T-helper 1 cell treated with Interleukin-12 subunit alpha and Interleukin-12 subunit beta and Interleukin-4 antibody, amounts not matched to agents 30 μg/mL and 1 μg/mL, for 36 hours (primary cell): ENCODE measurements around the gene PLPP1.
"Not testable (repeated sequence)": the region's sequence is repeated elsewhere in the genome, so short reads cannot be mapped to it uniquely, and the experiment has no call there.

Source experiments
- H3K27ac Mint-ChIP-seq: one replicate; pipeline ENCODE4 v1.8.0; 2021; ENCODE audit warnings: mild to moderate bottlenecking, mixed read lengths
- H3K27me3 Mint-ChIP-seq: one replicate; pipeline ENCODE4 v1.8.0; 2021; ENCODE audit warnings: low read depth, mixed read lengths
- H3K36me3 Mint-ChIP-seq: one replicate; pipeline ENCODE4 v1.8.0; 2021; ENCODE audit warnings: low read depth, mixed read lengths
- H3K4me1 Mint-ChIP-seq: one replicate; pipeline ENCODE4 v1.8.0; 2021; ENCODE audit warnings: low read depth, mixed read lengths
- H3K4me3 Mint-ChIP-seq: one replicate; pipeline ENCODE4 v1.8.0; 2021; ENCODE audit warnings: mild to moderate bottlenecking, moderate library complexity, mixed read lengths
- H3K9me3 Mint-ChIP-seq: one replicate; pipeline ENCODE4 v1.8.0; 2021; ENCODE audit warnings: mixed read lengths

Gene PLPP1

DNA sequence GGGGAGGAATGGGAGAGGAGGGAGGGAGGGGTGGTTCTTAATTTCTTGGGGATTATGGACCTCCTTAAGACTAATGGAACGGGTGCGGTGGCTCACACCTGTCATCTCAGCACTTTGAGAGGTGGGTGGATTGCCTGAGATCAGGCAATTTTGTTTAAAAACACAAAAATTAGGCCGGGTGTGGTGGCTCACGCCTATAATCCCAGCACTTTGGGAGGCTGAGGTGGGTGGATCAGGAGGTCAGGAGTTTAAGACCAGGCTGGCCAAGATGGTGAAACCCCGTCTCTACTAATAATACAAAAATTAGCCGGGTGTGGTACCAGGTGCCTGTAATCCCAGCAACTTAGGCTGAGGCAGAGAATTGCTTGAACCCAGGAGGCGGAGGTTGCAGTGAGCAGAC is 30.8 kb downstream of the PLPP1 start:
- H3K27me3 Mint-ChIP-seq, H3K36me3 Mint-ChIP-seq, H3K4me3 Mint-ChIP-seq, H3K4me1 Mint-ChIP-seq, H3K27ac Mint-ChIP-seq, H3K9me3 Mint-ChIP-seq: not testable (repeated sequence)

DNA sequence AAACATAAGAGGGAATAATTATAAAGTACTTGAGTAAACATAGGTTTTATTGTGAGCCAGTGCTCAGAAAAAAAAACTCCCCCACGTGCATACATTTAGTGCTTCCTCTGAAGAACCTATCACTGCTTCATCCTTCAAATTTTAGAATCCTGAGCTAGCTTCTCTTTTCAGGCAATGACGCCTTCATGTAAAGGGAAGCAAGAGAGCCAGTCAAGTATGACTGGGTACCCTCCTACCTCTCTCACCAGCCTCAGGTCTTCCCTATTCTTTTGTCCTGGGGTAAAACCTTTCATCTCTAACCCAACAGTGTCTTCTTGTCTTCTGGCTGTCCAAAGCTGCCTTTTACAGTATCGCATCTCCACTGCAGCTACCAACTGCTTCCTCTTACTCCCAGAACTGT is 32.0 kb downstream of the PLPP1 start:
- Mint-ChIP-seq H3K4me3 (no peak overlapping the region), H3K27ac (no peak overlapping the region), H3K9me3 (no peaks in the 10 kb centered on the region), H3K27me3 (no peaks in the 10 kb centered on the region), H3K4me1 (no peaks in the 10 kb centered on the region), H3K36me3 (no peaks in the 10 kb centered on the region)

DNA sequence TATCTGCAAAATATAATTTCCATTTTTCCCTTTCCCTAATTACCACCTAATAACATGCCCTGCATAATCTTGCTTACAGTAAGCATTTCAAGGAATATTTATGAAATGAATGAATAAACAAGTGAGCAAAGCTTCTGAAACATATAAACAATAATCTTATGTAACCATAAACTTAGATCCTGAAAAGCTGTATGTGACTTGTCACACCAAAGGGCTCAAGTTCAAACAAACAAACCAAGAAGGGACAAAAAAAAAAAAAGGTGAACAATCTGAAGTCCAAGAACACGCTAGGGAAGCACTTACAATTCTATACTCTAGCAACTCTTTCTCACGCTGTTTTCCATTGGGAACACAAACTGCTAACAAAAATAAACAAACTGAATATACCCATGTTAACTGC is 36.3 kb downstream of the PLPP1 start:
- Mint-ChIP-seq H3K27me3 (no peaks in the 10 kb centered on the region), H3K4me3 (no peak overlapping the region), H3K4me1 (no peaks in the 10 kb centered on the region), H3K27ac (no peak overlapping the region), H3K9me3 (no peaks in the 10 kb centered on the region), H3K36me3 (no peaks in the 10 kb centered on the region)

DNA sequence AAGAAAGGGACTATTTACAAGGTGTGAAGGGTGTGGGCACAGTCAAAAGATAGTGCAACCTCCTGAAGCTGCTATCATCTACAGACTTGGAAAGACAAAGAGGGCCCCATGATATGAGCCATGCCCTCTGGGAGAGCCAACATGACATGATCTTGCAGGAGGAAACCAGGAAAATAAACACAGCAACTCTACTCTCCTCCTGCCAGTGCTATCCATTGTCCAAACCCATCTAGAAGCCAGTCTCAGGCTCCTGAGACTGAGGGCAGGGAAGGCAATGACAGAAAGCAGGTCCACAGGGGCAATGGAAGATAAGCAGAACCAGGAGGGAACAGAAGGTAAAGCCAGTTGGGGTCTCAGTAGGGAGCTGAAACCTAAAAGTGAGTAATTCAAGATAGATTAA is 37.1 kb downstream of the PLPP1 start:
- no peaks in the 10 kb centered on the region for H3K36me3 Mint-ChIP-seq
- H3K27me3 Mint-ChIP-seq, result no peaks in the 10 kb centered on the region
- H3K4me3 Mint-ChIP-seq, result no peak overlapping the region
- H3K27ac Mint-ChIP-seq, result no peak overlapping the region
- H3K9me3 Mint-ChIP-seq, result no peaks in the 10 kb centered on the region
- no peaks in the 10 kb centered on the region for H3K4me1 Mint-ChIP-seq

DNA sequence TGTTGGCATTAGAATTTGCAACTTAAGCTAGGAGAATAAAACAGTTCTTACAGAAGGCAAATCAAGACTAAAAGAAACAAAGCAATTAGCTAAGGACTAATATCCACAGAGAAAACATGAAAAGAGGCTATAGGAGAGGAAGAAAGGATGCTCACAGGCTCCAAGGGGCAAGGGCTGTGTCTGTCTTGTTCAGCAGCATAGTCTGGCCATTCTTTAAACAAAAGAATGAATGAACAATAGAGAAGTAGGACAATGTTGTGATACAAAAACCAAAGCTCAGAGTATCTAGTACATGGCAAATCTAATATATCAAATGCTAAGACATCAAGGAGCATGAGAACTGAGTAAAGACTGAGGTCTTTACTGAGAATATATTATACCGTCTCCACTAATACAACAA is 39.5 kb downstream of the PLPP1 start:
- peaks cover 3% of the 10 kb centered on the region for H3K36me3 Mint-ChIP-seq
- H3K27me3 Mint-ChIP-seq, result no peaks in the 10 kb centered on the region
- no peaks in the 10 kb centered on the region for H3K4me1 Mint-ChIP-seq
- no peaks in the 10 kb centered on the region for H3K9me3 Mint-ChIP-seq
- no peak overlapping the region for H3K4me3 Mint-ChIP-seq
- no peak overlapping the region for H3K27ac Mint-ChIP-seq

DNA sequence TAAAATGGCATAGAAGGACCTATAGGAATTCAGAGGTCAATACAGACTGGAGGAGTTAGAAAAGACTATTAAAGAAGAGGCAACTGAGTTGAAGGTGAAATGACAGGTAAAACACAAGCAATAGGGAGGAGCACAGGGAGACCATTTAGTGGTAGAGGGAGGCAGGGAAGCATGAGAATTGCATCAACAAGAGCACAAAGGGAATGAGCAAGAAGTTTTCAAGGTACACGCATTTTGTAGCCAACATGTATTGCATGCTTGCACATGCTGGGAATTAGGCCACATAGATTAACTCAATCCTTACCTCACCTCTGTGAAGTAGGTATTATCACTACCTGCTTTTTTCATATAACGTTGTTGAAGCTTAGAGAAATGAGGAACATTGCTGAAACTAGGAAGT is 42.3 kb downstream of the PLPP1 start:
- Mint-ChIP-seq H3K36me3 (peaks cover 6% of the 10 kb centered on the region), H3K4me3 (no peak overlapping the region), H3K27ac (no peak overlapping the region), H3K9me3 (no peaks in the 10 kb centered on the region), H3K4me1 (no peaks in the 10 kb centered on the region), H3K27me3 (no peaks in the 10 kb centered on the region)

DNA sequence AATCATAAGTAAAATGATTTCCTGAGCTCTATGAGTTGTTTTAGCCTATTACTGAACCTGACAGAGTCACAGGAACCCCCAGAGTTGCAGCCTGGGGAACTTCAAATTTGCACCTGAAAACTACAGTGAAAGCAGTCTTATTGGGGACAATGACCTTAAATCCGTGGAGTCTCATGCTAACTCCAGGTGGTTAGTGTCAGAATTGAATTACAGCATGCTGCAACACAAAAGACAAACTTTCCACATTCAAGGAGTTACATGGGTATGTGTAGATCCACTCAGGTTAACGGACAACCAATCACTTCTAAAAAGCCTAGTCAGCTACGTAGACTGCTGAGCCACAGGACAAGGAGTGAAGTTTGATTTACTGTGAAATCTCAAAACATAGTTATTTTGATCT is 49.7 kb downstream of the PLPP1 start:
- Mint-ChIP-seq H3K27me3 (no peaks in the 10 kb centered on the region), H3K36me3 (peaks cover 6% of the 10 kb centered on the region), H3K27ac (no peak overlapping the region), H3K4me1 (peaks cover 3% of the 10 kb centered on the region), H3K4me3 (no peak overlapping the region), H3K9me3 (no peaks in the 10 kb centered on the region)

DNA sequence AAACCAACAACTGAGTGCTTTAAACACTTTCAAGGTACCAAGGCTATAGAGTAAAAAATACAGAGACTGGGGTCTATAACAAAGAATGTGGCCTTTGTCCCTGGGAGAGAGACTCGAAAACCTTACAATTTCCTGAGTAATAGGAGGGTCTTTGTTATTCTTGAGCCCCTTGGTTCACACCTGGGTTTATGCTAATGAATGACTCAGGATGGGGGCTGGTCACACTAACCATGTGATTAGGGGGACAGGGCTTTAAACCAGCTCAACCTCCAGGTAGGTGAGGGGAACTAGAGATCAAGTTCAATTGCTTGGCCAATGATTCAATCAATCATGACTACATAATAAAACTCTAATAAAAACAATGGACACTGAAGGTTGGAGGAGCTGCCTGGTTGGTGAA is 50.2 kb downstream of the PLPP1 start:
- no peaks in the 10 kb centered on the region for H3K9me3 Mint-ChIP-seq
- no peak overlapping the region for H3K27ac Mint-ChIP-seq
- H3K4me3 Mint-ChIP-seq, result no peak overlapping the region
- H3K36me3 Mint-ChIP-seq, result peaks cover 4% of the 10 kb centered on the region
- no peaks in the 10 kb centered on the region for H3K27me3 Mint-ChIP-seq
- H3K4me1 Mint-ChIP-seq, result peaks cover 7% of the 10 kb centered on the region

DNA sequence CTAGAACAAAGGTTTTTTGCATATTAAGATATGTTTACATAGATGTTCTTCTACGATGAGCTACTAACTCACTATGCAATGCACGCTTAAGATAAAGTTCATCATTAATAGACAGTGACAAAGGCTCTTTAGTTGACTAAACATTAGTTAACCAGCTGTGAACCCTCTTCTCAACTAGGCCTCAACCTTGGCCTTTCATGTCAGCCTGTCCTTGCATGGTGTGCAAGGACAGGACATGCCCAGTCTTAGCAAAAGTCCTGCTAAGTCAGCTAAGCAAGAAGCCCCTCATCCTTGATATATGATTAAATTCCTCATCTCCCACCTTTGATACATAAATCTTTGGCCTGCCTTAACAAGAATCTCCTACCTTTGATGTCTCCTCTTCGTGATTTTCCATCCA is 50.9 kb downstream of the PLPP1 start:
- no peak overlapping the region for H3K4me3 Mint-ChIP-seq
- no peaks in the 10 kb centered on the region for H3K9me3 Mint-ChIP-seq
- H3K36me3 Mint-ChIP-seq, result peaks cover 3% of the 10 kb centered on the region
- no peaks in the 10 kb centered on the region for H3K27me3 Mint-ChIP-seq
- peaks cover 10% of the 10 kb centered on the region for H3K4me1 Mint-ChIP-seq
- no peak overlapping the region for H3K27ac Mint-ChIP-seq

DNA sequence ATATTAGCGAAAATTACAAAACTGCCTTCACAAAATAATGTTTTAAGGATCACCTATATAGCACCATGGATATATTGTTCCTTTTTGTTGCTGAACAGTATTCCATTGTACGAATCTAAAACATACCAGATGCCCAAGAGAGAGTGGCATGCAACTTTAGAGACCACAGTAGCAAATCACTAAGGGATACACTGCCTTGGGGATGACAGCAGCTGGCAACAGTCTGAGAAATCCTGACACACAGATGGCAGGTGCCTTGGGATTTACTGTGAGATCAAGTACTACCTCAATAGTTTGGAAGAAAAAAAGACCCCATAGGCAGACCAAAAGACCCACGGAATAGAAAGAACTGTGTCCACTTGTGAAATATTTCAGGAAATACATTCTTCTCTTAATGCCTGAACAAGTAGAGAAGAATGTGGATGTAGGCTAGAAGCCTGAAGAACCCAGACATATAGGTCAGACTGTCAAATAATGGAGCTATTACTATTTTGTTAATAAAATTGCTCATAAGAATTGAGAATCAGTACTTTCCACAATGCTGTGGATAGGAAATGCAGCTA is 53.4 kb downstream of the PLPP1 start:
- Mint-ChIP-seq H3K9me3 (no peaks in the 10 kb centered on the region), H3K4me1 (peaks cover 12% of the 10 kb centered on the region), H3K27me3 (no peaks in the 10 kb centered on the region), H3K4me3 (no peak overlapping the region), H3K36me3 (peaks cover 5% of the 10 kb centered on the region), H3K27ac (no peak overlapping the region)

DNA sequence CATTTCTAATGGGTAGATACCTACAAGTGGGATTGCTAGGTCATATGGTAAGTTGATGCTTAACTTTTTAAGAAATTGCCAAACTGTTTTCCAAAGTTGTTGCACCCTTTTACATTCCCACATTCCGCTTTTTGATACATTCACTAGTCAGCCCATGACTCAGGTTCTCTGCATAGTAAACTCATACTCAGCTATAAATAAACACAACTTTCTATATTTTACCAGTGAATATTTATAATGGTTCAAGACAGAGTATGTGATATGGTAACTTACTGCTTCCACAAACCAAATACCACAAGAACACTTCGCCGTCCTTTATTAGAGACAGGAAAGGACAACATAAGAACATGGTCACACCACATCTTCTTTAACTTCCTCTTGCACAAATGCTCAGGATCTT is 54.0 kb downstream of the PLPP1 start:
- peaks cover 5% of the 10 kb centered on the region for H3K36me3 Mint-ChIP-seq
- H3K4me3 Mint-ChIP-seq, result no peak overlapping the region
- H3K9me3 Mint-ChIP-seq, result no peaks in the 10 kb centered on the region
- H3K27me3 Mint-ChIP-seq, result no peaks in the 10 kb centered on the region
- peaks cover 12% of the 10 kb centered on the region for H3K4me1 Mint-ChIP-seq
- no peak overlapping the region for H3K27ac Mint-ChIP-seq

DNA sequence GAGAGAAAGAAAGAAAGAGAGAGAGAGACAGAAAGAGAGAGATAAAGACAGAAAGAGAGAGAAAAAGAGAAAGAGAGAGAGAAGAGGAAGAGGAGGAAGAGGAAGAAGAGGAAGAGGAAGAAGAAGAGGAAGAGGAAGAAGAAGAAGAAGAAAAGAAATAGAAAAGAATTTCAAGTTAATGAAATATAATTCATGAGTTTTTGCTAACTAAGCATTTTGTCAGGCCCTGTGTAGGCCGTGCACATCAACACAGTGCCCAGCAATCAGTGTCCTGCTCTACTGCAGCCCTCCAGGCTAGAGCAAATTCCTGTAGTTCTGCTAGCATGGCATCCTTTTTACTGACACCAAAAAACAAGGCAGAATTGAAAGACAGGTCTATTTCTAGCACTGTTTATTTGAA is 62.1 kb downstream of the PLPP1 start:
- Mint-ChIP-seq H3K27ac (no peak overlapping the region), H3K4me3 (no peak overlapping the region), H3K9me3 (no peaks in the 10 kb centered on the region), H3K4me1 (peaks cover 2% of the 10 kb centered on the region), H3K36me3 (no peaks in the 10 kb centered on the region), H3K27me3 (no peaks in the 10 kb centered on the region)

DNA sequence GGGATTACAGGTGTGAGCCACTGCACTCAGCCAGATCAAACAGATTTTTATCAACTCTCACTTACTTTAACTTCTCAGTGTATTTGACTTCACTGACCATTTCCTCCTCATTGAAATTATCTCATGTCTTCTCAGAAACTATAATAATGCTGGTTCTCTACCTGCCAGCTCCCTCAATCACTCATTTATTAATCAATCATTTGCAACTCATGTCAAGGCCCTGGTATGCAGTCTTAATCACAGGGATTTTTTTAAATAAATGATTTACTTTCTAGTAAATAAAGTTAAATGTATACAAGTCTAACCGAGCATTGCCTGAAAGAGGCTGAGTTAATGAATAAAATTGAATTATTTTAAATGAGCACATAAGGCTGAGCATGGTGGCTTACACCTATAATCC is 63.3 kb downstream of the PLPP1 start:
- H3K27ac Mint-ChIP-seq, result no peak overlapping the region
- peaks cover 2% of the 10 kb centered on the region for H3K4me1 Mint-ChIP-seq

DNA sequence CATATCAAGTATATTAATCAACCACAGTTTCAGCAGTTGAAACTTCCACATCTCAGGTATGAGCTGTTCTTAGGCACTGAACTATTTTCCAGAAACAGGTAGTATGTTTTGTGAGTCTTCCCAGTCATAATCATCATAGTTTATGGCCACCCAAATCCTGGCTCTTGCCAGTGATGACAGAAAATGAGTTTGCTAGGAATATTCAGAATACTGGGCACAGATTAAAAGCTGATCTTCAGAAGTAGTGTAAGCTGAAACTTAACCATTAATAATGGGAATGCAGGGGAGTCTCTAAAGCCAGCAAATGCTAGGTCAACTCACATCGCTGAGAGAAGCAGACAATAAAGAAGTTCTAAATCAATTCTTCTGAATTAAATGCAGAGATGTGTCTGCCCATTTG is 64.5 kb downstream of the PLPP1 start:
- H3K4me3 Mint-ChIP-seq, result no peak overlapping the region
- H3K27me3 Mint-ChIP-seq, result no peaks in the 10 kb centered on the region
- no peaks in the 10 kb centered on the region for H3K9me3 Mint-ChIP-seq
- H3K36me3 Mint-ChIP-seq, result peaks cover 3% of the 10 kb centered on the region
- H3K27ac Mint-ChIP-seq, result no peak overlapping the region
- H3K4me1 Mint-ChIP-seq, result peaks cover 2% of the 10 kb centered on the region

More for the DNA sequence above, 63.3 kb downstream of the PLPP1 start:
- Mint-ChIP-seq H3K27me3 (no peaks in the 10 kb centered on the region), H3K36me3 (no peaks in the 10 kb centered on the region), H3K9me3 (no peaks in the 10 kb centered on the region), H3K4me3 (no peak overlapping the region)

DNA sequence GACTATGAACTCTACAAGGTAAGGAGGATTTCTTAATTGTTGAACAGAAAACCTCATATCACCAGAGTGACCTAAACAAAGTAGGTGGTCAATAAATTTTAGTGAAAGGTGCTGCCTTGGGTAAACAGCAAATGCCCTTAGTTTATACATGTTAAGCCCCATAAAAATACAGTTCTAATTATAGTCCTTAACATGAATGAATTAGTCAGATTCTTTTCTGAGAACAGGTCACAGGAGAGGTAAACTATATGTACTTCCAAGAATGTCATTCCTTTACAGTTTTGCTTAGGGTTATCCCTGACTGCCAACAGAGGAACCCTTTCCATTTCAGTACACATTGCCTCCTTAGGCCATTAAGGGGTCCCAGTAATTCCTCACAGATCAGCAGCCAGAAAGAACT is 64.9 kb downstream of the PLPP1 start:
- H3K27me3 Mint-ChIP-seq, result no peaks in the 10 kb centered on the region
- H3K4me1 Mint-ChIP-seq, result peaks cover 2% of the 10 kb centered on the region
- no peaks in the 10 kb centered on the region for H3K9me3 Mint-ChIP-seq
- no peak overlapping the region for H3K27ac Mint-ChIP-seq
- H3K36me3 Mint-ChIP-seq, result peaks cover 3% of the 10 kb centered on the region
- no peak overlapping the region for H3K4me3 Mint-ChIP-seq

DNA sequence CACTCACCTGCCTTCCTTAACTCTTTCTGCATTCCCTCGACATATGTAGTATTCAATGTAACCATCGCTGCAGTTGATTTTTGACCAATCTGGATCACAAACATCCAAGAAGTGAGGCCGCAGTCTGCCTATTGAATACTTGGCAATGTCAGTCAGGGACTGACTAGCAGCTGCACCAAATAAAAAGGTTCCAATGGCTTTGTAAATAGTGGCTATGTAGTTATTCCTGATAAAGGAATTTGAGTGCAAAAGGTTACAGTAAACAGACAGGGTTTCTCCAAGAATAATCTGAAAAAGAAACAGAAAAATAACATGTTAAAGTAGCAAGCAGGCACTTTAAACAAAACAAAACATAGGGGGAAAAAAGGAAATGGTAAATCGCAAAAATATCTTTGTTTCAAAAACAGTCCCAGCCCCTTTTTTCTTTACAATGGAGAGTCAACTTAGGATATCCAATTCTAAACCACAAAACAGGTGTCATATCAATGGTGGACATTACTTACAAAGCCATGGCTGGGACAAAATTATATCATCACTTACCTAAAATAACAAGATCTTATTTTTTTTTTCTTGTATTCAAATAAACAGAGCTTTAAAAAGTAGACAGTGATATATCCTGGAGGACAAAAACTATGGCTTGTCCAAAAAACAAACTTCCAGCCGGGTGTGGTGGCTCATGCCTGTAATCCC is 66.8 kb downstream of the PLPP1 start:
- no peaks in the 10 kb centered on the region for H3K9me3 Mint-ChIP-seq
- H3K27me3 Mint-ChIP-seq, result no peaks in the 10 kb centered on the region
- no peak overlapping the region for H3K27ac Mint-ChIP-seq
- peaks cover 8% of the 10 kb centered on the region for H3K36me3 Mint-ChIP-seq
- H3K4me3 Mint-ChIP-seq, result no peak overlapping the region
- peaks cover 2% of the 10 kb centered on the region for H3K4me1 Mint-ChIP-seq
